HepG2 (cell line): Measurements from ENCODE around the gene NUBPL. TPM values are rescaled to one million over a fixed set of nuclear protein-coding genes. Genes with fewer than 3 reads are reported as not detected.

Experiments
- ATAC-seq: fragments of 200-7000 bp; cut with Tn5 transposase; 3 replicates; pipeline ENCODE4 v1.9.1; 2020; ENCODE audit warnings: mild to moderate bottlenecking, moderate library complexity
- BruUV-seq: library from RNA; stranded (reverse); fragments of 400-500 nt; replicated peaks from 2 replicates; lab custom pipeline; 2021; lab: Mats Ljungman, UMichigan
- CTCF ChIA-PET: fragments of 300-600 bp; formaldehyde crosslinking; extraction: SDS; loops from one replicate; lab custom pipeline; 2021; ENCODE audit warnings: low total read pairs, inconsistent platforms, low intra/inter-chr PET ratio; lab: Yijun Ruan, JAX
- POLR2A ChIA-PET: fragments of 350-600 bp; sonication (Branson Sonifier 250); formaldehyde crosslinking; loops from one replicate; lab custom pipeline; 2020; ENCODE audit warnings: antibody characterized with exemption, inconsistent platforms; lab: Yijun Ruan, JAX
- DNase-seq: peaks from one replicate; pipeline ENCODE4 v3.0.0-alpha.2; 2015; ENCODE audit warnings: low spot score
- FAIRE-seq: peaks from 3 replicates; lab custom pipeline; 2011; peaks lifted over from hg19 to GRCh38; lab: Jason Lieb, UNC
- H2AFZ ChIP-seq: one replicate; pipeline ENCODE4 v1.6.1; 2011; ENCODE audit warnings: low read length, inconsistent platforms
- H3K27ac ChIP-seq: fragments of 300-600 bp; 3 replicates; pipeline ENCODE4 v1.8.0; 2011; ENCODE audit warnings: mixed run types, mild to moderate bottlenecking, mixed read lengths, low read length, inconsistent platforms; ENCODE audit not compliant: insufficient read depth; ENCODE audit errors: extremely low read length
- H3K27me3 ChIP-seq, 2 experiments: fragments of 200-600 bp in 1 of 2; 2 replicates in 1 of 2; 3 replicates in 1 of 2; pipeline versions ENCODE4 v1.6.0 to v1.8.0; 2011; ENCODE audit warnings: low read length in 2 of 2, mild to moderate bottlenecking in 2 of 2, moderate library complexity in 2 of 2, inconsistent platforms in 1 of 2; ENCODE audit not compliant: insufficient read depth in 2 of 2, control insufficient read depth in 1 of 2
- H3K36me3 ChIP-seq, 2 experiments: fragments of 200-600 bp in 1 of 2; replicated peaks in 1 of 2; 2 replicates in 1 of 2; 3 replicates in 1 of 2; pipeline versions ENCODE4 v1.5.1 to v1.8.0; 2011; ENCODE audit warnings: low read length in 2 of 2, inconsistent platforms in 1 of 2; ENCODE audit not compliant: insufficient read depth in 2 of 2, control insufficient read depth in 1 of 2
- H3K4me1 ChIP-seq: 2 replicates; pipeline ENCODE4 v1.5.1; 2012; ENCODE audit warnings: low read length, inconsistent platforms; ENCODE audit not compliant: insufficient read depth
- H3K4me2 ChIP-seq: 2 replicates; pipeline ENCODE4 v1.6.0; 2011; ENCODE audit warnings: low read depth, low read length, inconsistent platforms
- H3K4me3 ChIP-seq, 3 experiments: fragments of 200-600 bp in 1 of 3; sonication (generic), shearing (Covaris generic) in 1 of 3; replicated peaks in 1 of 3; 2 replicates each; pipeline ENCODE4 v1.5.1; 2011 to 2016; ENCODE audit warnings: low read length in 3 of 3, inconsistent platforms in 2 of 3, low read depth in 2 of 3, mild to moderate bottlenecking in 2 of 3, control low read depth in 1 of 3, mixed read lengths in 1 of 3; ENCODE audit not compliant: insufficient read depth in 1 of 3
- H3K79me2 ChIP-seq: one replicate; pipeline ENCODE4 v1.6.1; 2011; ENCODE audit warnings: low read length, inconsistent platforms; ENCODE audit not compliant: insufficient read depth
- H3K9ac ChIP-seq: 2 replicates; pipeline ENCODE4 v1.6.0; 2011; ENCODE audit warnings: mild to moderate bottlenecking, low read depth, low read length, inconsistent platforms; ENCODE audit not compliant: insufficient read depth
- H3K9me3 ChIP-seq: 2 replicates; pipeline ENCODE4 v1.5.1; 2012; ENCODE audit warnings: mild to moderate bottlenecking, low read length
- H4K20me1 ChIP-seq: 2 replicates; pipeline ENCODE4 v1.6.0; 2011; ENCODE audit warnings: inconsistent platforms, mild to moderate bottlenecking, low read length, moderate library complexity; ENCODE audit not compliant: insufficient read depth
- CAMTA2 ChIP-seq: sonication (generic); formaldehyde crosslinking; IDR thresholded peaks from 2 replicates; pipeline ENCODE4 v1.4.0; 2020; ENCODE audit warnings: mild to moderate bottlenecking, missing genetic modification reagents, borderline replicate concordance
- CHD4 ChIP-seq: fragments of 200-600 bp; sonication (generic); IDR thresholded peaks from 2 replicates; pipeline ENCODE4 v1.7.0; 2017; ENCODE audit warnings: mild to moderate bottlenecking, low read length, borderline replicate concordance
- HNF4A ChIP-seq: sonication (generic); formaldehyde crosslinking; IDR thresholded peaks from 2 replicates; pipeline ENCODE4 v1.4.0; 2020; ENCODE audit warnings: missing genetic modification reagents
- HNF4G ChIP-seq, 2 experiments: sonication (generic) in 1 of 2; formaldehyde crosslinking in 1 of 2; IDR thresholded peaks; 2 replicates each; pipeline versions ENCODE4 v1.4.0 to v1.6.1; 2011 to 2020; ENCODE audit warnings: borderline replicate concordance in 2 of 2, low read depth in 2 of 2, mild to moderate bottlenecking in 2 of 2, low read length in 1 of 2, missing genetic modification reagents in 1 of 2, moderate library complexity in 1 of 2
- JUN ChIP-seq: sonication (generic); formaldehyde crosslinking; IDR thresholded peaks from 2 replicates; pipeline ENCODE4 v1.4.0; 2020; ENCODE audit warnings: mild to moderate bottlenecking, missing genetic modification reagents
- KLF16 ChIP-seq, 2 experiments: sonication (generic) in 1 of 2; formaldehyde crosslinking in 1 of 2; IDR thresholded peaks; 2 replicates each; pipeline versions ENCODE4 v1.6.1 to v1.8.0; 2016 to 2023; ENCODE audit warnings: missing genetic modification reagents in 2 of 2, missing compliant biosample characterization in 1 of 2
- KLF9 ChIP-seq: IDR thresholded peaks from 2 replicates; pipeline ENCODE4 v1.6.1; 2016; ENCODE audit warnings: low read depth
- MZF1 ChIP-seq: sonication (generic); formaldehyde crosslinking; IDR thresholded peaks from 2 replicates; pipeline ENCODE4 v1.8.1; 2023; ENCODE audit warnings: mild to moderate bottlenecking, missing genetic modification reagents, borderline replicate concordance
- PAXIP1 ChIP-seq: sonication (generic); formaldehyde crosslinking; conservative IDR thresholded peaks from 2 replicates; pipeline ENCODE4 v1.4.0; 2020; ENCODE audit warnings: mild to moderate bottlenecking, missing genetic modification reagents, moderate library complexity
- PBX2 ChIP-seq: IDR thresholded peaks from 2 replicates; pipeline ENCODE4 v1.6.1; 2016; ENCODE audit warnings: control low read depth
- PRDM15 ChIP-seq: sonication (generic); formaldehyde crosslinking; IDR thresholded peaks from 2 replicates; pipeline ENCODE4 v1.4.0; 2020; ENCODE audit warnings: missing genetic modification reagents
- ZKSCAN5 ChIP-seq: sonication (generic); formaldehyde crosslinking; IDR thresholded peaks from 2 replicates; pipeline ENCODE4 v1.5.1; 2020; ENCODE audit warnings: mild to moderate bottlenecking, missing genetic modification reagents
- ZNF44 ChIP-seq: sonication (generic); formaldehyde crosslinking; IDR thresholded peaks from 2 replicates; pipeline ENCODE4 v1.5.1; 2020; ENCODE audit warnings: mild to moderate bottlenecking, missing genetic modification reagents
- ZNF564 ChIP-seq: sonication (generic); formaldehyde crosslinking; IDR thresholded peaks from 2 replicates; pipeline ENCODE4 v1.8.1; 2023; ENCODE audit warnings: mild to moderate bottlenecking, missing genetic modification reagents
- ZNF567 ChIP-seq: sonication (generic); formaldehyde crosslinking; IDR thresholded peaks from 2 replicates; pipeline ENCODE4 v1.8.1; 2023; ENCODE audit warnings: mild to moderate bottlenecking, missing genetic modification reagents, borderline replicate concordance
- WGBS: methylation state at CpG from one replicate; pipeline ENCODE4 v1.1.6; 2017; ENCODE audit warnings: low lambda C conversion rate; 5-methylcytosine and 5-hydroxymethylcytosine counted together
- in situ Hi-C: cut with HindIII; loops from 2 replicates; pipeline ENCODE4 v1.10.0; 2017; ENCODE audit warnings: low pct_unique_long_range_greater_than_20kb; ENCODE audit not compliant: extremely low pct_ligation_motif_present
- intact Hi-C: fragments of 100-400 bp; cut with micrococcal nuclease; formaldehyde crosslinking; loops from one replicate; pipeline ENCODE4 v1.10.0; 2022; ENCODE audit not compliant: unreplicated experiment
- polyA plus RNA-seq, 8 experiments: library from polyadenylated mRNA; depleted of rRNA in 3 of 8; stranded (reverse) in 7 of 8; unstranded in 1 of 8; fragments of >200 nt; fragmentation: Illumina TruSeq in 4 of 8; extraction: Trizol in 4 of 8; gene quantifications; 2 replicates each; pipeline versions ENCODE4 v1.2.1 to v1.2.3, GENCODE V29; 2011 to 2016; ENCODE audit warnings: low read depth in 4 of 8, missing spikeins in 1 of 8, mixed read lengths in 1 of 8; ENCODE audit not compliant: insufficient read depth in 1 of 8
- total RNA-seq, 5 experiments: library from RNA; depleted of rRNA; stranded (reverse); fragments of >200 nt; fragmentation: Illumina TruSeq; extraction: Trizol; gene quantifications; 2 replicates each; pipeline ENCODE4 v1.2.3, GENCODE V29; 2016; ENCODE audit warnings: low read depth in 1 of 5

Gene NUBPL
- total and polyA plus RNA-seq, 2 of the 13 experiments (the other 11 are each of a cell fraction or from before 2014, with no cell fraction given) = 21.3 to 44.1 TPM

GRCh38 chr14:31678421-31679249, 117.4 kb downstream of the NUBPL start:
- in situ Hi-C loops = no loop called here
- no peaks in the 10 kb centered on the region for H3K27me3 ChIP-seq
- H3K79me2 ChIP-seq = no peaks in the 10 kb centered on the region
- CTCF ChIA-PET = no interaction called here
- no peak overlapping the region for H3K9ac ChIP-seq
- intact Hi-C loops = no loop called here
- H3K4me3 ChIP-seq = no peak overlapping the region
- no peaks in the 10 kb centered on the region for H4K20me1 ChIP-seq
- DNase-seq (peak; percentile 36), FAIRE-seq (no peak), ATAC-seq (peak; percentile 76)
- H3K36me3 ChIP-seq = peaks cover 2 to 4% of the 10 kb centered on the region in 2 experiments; a peak in 3 of 5 replicates
- POLR2A ChIA-PET = no interaction called here
- no peak overlapping the region for H3K27ac ChIP-seq
- 83% methylated on average over 9 of the region's 9 CpGs for whole genome bisulfite sequencing
- H2AFZ ChIP-seq = no peak overlapping the region
- peaks cover 10% of the 10 kb centered on the region for H3K4me1 ChIP-seq
- BruUV-seq = no TSS peak
- no peak overlapping the region for H3K4me2 ChIP-seq
- H3K9me3 ChIP-seq = no peaks in the 10 kb centered on the region
- TF ChIP-seq CAMTA2 = no peak
- TF ChIP-seq PBX2 (CRISPR knock-in tag) = no peak
- TF ChIP-seq ZNF567 (CRISPR knock-in tag) = no peak
- no peak for TF ChIP-seq ZNF44
- TF ChIP-seq HNF4A (CRISPR knock-in tag) = peak; percentile 76
- no peak for TF ChIP-seq ZNF564 (CRISPR knock-in tag)
- TF ChIP-seq HNF4G (IDR thresholded peaks at IDR 0.05; ENCODE audit: borderline replicate concordance, low read depth, low read length) = peak; percentile 63; the same call in 1 of the 2 replicates
- no peak for TF ChIP-seq HNF4G (CRISPR knock-in tag; IDR thresholded peaks at IDR 0.05; ENCODE audit: borderline replicate concordance, low read depth)
- TF ChIP-seq CHD4 = no peak
- TF ChIP-seq ZKSCAN5 (CRISPR knock-in tag) = 0 out of 2 replicates have a peak, but pooled peaks have one; percentile 24
- no peak for TF ChIP-seq JUN
- 0 out of 2 replicates have a peak, but pooled peaks have one; percentile 11 for TF ChIP-seq PAXIP1 (CRISPR knock-in tag)
- TF ChIP-seq KLF16 (CRISPR knock-in tag; IDR thresholded peaks at IDR 0.05) = no peak
- TF ChIP-seq PRDM15 (CRISPR knock-in tag) = no peak
- TF ChIP-seq MZF1 = no peak
- TF ChIP-seq KLF9 (CRISPR knock-in tag) = no peak
